ENCODE data around the gene SNAPIN.
"Not testable (repeated sequence)": the region's sequence is repeated elsewhere in the genome, so short reads cannot be mapped to it uniquely, and the experiment has no call there.

DNA sequence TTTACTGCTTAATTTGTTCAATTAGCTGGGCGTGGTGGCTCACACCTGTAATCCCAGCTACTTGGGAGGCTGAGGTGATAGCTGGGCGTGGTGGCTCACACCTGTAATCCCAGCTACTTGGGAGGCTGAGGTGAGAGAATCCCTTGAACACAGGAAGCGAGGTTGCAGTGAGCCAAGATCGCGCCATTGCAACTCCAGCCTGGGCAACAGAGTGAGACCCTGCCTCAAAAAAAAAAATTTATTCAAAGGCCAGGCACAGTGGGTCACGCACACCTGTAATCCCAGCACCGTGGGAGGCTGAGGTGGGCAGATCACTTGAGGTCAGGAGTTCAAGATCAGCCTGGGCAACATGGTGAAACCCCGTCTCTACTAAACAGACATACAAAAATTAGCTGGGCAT lies 10.2 kb downstream of the SNAPIN start:
- not testable (repeated sequence) for TF ChIP-seq EZH2phosphoT487 (IDR thresholded peaks at IDR 0.05; ENCODE audit: borderline replicate concordance, low read length); CTCF (conservative IDR thresholded peaks at IDR 0.05; ENCODE audit: low read depth, low read length); EZH2 (IDR thresholded peaks at IDR 0.05; ENCODE audit: low read length, unreplicated experiment)

All from PC-3 (cell line).